Esophagus squamous epithelium (tissue), 5 donors: ENCODE measurements around the gene ATP7B. TPM values are rescaled to one million over a fixed set of nuclear protein-coding genes. Genes with fewer than 3 reads are reported as not detected.

Experiments
- DNase-seq: peaks from one replicate; lab custom pipeline; 2025; lab: John Stamatoyannopoulos, UW
- H3K27ac ChIP-seq, 4 donors: fragments of 200-600 bp; sonication (generic); one replicate each; pipeline ENCODE4 v1.5.1; 2016 to 2019; ENCODE audit warnings: mild to moderate bottlenecking in 1 of 4
- H3K27me3 ChIP-seq, 4 donors: fragments of 200-600 bp; sonication (generic); 1 replicate in 3 of 4; 2 replicates in 1 of 4; pipeline versions ENCODE4 v1.5.1 to v1.6.0; 2017 to 2021; ENCODE audit warnings: antibody characterized with exemption in 1 of 4
- H3K36me3 ChIP-seq, 3 donors: fragments of 200-600 bp; sonication (generic); one replicate each; pipeline ENCODE4 v1.5.1; 2016 to 2019
- H3K4me1 ChIP-seq, 3 donors: fragments of 200-600 bp; sonication (generic); one replicate each; pipeline ENCODE4 v1.5.1; 2017 to 2019
- H3K4me3 ChIP-seq, 4 donors: fragments of 200-600 bp; sonication (generic); 1 replicate in 3 of 4; 2 replicates in 1 of 4; pipeline ENCODE4 v1.5.1; 2016 to 2019; ENCODE audit warnings: mild to moderate bottlenecking in 2 of 4, moderate library complexity in 1 of 4
- H3K9me3 ChIP-seq, 3 donors: fragments of 200-600 bp; sonication (generic); one replicate each; pipeline ENCODE4 v1.5.1; 2016 to 2019
- POLR2A ChIP-seq, 4 donors: fragments of 450-650 bp; IDR thresholded peaks; one replicate each; pipeline ENCODE4 v1.6.1; 2017; ENCODE audit warnings: antibody characterized with exemption in 4 of 4, mild to moderate bottlenecking in 4 of 4, moderate library complexity in 3 of 4
- WGBS, 2 donors: methylation state at CpG; one replicate each; pipeline ENCODE4 v1.1.5; 2018; 5-methylcytosine and 5-hydroxymethylcytosine counted together
- intact Hi-C: fragments of 100-400 bp; cut with DNase I; formaldehyde crosslinking; loops from one replicate; pipeline ENCODE4 v1.15.0; 2022
- total RNA-seq, 4 donors: library from RNA; depleted of rRNA; stranded (reverse); fragments of >200 nt; gene quantifications; one replicate each; pipeline ENCODE4 v1.1.0, GENCODE V29; 2016
- TF ChIP-seq, protein P1 (sequence below), 6 experiments: fragments of 450-650 bp in 4 of 6; fragments of 200-600 bp in 2 of 6; sonication (generic) in 2 of 6; IDR thresholded peaks; one replicate each; pipeline ENCODE4 v1.5.1; 2016 to 2019; ENCODE audit warnings: antibody characterized with exemption in 6 of 6, mild to moderate bottlenecking in 4 of 6, moderate library complexity in 4 of 6
- donor health status: DM: yes; HTN: yes; CAD: no.

Gene ATP7B
- total RNA-seq, 4 donors from 2014 or later, result 0.99 to 3.6 (median 2.6) TPM

DNA sequence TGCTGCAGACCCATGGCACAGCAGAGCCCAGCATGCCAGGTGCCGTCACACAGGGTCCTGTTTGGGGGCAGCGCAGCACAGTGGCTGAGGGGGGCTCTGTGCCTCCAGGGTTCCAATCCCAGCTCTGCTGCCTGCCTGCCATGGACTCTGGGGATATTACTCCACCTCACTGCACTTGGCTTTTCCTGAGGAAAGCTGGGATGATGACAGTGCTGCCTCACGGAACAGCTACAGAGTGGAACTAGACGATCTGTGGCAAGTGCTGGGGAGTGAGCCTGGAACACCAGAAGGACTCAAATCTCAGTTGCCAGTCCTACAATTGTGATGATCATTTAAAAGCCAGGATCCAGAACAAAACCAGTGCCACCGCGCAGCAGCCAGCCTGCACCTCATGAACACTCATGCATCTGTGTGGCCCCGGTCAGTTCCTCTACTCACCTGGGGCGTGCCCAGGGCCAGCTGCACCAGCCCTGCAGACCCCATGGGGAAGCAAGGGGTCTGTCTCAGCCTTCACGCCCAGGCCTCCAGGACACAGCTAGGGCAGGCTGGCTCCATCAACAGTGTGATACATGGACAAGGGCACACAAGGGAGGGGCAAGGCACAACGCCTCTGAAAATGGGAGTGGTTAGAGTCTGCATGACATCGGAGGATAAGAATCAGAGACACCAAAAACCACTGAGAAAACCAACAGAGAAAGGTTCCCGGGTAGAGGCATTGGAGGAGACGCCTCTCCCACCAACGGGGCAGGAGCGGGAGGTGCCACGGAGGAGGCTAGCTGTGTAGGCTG lies 55.2 kb downstream of the ATP7B start:
- no peaks in the 10 kb centered on the region for H3K9me3 ChIP-seq
- no peak overlapping the region for H3K27ac ChIP-seq
- no peaks in the 10 kb centered on the region for H3K27me3 ChIP-seq
- no peaks in the 10 kb centered on the region for H3K36me3 ChIP-seq
- H3K4me1 ChIP-seq, result peaks cover 0 to 8% (median 4%) of the 10 kb centered on the region in 3 donors
- H3K4me3 ChIP-seq, result no peak overlapping the region
- no peak for DNase-seq
- intact Hi-C loops, result no loop called here
- TF ChIP-seq, protein P1, sequence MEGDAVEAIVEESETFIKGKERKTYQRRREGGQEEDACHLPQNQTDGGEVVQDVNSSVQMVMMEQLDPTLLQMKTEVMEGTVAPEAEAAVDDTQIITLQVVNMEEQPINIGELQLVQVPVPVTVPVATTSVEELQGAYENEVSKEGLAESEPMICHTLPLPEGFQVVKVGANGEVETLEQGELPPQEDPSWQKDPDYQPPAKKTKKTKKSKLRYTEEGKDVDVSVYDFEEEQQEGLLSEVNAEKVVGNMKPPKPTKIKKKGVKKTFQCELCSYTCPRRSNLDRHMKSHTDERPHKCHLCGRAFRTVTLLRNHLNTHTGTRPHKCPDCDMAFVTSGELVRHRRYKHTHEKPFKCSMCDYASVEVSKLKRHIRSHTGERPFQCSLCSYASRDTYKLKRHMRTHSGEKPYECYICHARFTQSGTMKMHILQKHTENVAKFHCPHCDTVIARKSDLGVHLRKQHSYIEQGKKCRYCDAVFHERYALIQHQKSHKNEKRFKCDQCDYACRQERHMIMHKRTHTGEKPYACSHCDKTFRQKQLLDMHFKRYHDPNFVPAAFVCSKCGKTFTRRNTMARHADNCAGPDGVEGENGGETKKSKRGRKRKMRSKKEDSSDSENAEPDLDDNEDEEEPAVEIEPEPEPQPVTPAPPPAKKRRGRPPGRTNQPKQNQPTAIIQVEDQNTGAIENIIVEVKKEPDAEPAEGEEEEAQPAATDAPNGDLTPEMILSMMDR (IDR thresholded peaks at IDR 0.05), result no peak
- no peak for TF ChIP-seq POLR2A (IDR thresholded peaks at IDR 0.05)
- 72 to 82% methylated on average over 10 to 13 of the region's 16 CpGs for WGBS, 2 donors

DNA sequence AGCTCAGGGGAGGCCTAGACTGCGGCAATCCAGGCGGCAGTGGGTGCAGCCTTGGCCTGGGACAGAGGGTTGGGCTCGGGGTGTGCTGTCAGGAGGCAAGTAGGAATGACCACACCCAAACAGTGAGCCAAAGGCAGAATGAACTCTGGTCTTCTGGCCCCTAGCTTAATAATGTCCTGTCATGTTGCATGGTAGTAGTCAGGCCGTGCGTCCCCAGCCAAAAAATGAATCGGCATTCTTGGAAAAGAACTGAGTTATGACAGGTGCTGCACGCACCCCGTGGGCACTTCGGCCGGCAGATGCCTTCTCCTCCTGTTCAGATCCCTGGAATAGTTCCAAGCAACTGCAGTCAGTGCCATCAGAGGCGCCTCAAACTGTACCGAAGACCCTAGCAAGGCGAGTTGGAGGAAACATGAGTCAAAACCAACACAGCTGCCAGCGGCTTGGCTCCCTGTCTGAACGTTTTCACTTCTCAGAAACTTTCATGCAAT lies 55.9 kb downstream of the ATP7B start:
- Histone ChIP-seq H3K4me3 (no peak overlapping the region), H3K4me1 (peaks cover 0 to 8% (median 4%) of the 10 kb centered on the region in 3 donors), H3K9me3 (no peaks in the 10 kb centered on the region), H3K36me3 (peaks cover 0 to under 1% (median 0%) of the 10 kb centered on the region in 3 donors), H3K27me3 (no peaks in the 10 kb centered on the region), H3K27ac (no peak overlapping the region)
- no peak for DNase-seq
- intact Hi-C loops, result no loop called here
- 41 to 78% methylated on average over 10 to 14 of the region's 15 CpGs for WGBS, 2 donors
- TF ChIP-seq POLR2A (IDR thresholded peaks at IDR 0.05), result no peak
- TF ChIP-seq, protein P1 (IDR thresholded peaks at IDR 0.05), result no peak

DNA sequence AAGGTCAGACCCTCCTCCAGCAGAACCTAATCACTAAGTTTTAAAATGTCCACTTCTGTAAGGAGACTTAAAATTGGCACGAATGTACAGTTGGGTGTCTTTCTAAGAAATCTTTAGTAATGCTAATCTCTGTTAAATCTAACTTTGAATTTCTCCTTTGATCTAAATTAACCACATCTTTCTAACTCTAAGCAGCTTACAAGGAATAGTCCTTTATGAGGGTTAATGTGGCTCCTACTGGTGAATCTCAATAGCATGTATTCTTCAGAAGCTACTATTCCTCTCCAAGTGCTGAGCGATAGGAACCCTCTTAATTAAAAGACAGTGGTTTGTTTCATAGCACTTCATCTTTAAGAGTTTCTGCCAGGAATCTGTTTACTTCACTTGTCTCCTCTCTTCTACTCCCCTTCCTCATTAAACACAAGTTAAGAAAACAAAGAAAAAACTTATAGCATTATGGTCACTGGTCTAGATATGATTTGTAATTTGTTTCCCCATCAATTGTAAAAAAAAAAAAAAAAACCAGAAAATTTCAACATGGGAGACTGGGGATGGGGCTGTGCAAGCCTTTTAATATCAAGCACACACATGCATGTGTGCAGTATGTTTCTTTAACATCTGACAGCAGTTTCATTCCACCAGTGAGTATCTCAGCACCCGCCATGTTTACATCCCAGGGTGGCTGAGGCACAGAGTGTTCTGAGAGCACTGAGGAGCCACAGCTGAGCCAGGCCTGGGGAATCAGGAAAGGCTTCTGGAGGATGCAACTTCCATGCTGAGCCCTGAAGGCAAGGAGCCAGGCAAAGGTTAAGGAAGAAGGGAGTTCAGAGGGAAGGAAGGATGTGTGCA lies 57.7 kb downstream of the ATP7B start:
- TF ChIP-seq POLR2A (IDR thresholded peaks at IDR 0.05), result no peak
- TF ChIP-seq, protein P1 (IDR thresholded peaks at IDR 0.05), result no peak
- intact Hi-C loops, result no loop called here
- no peaks in the 10 kb centered on the region for H3K9me3 ChIP-seq
- no peak overlapping the region for H3K4me3 ChIP-seq
- H3K27me3 ChIP-seq, result no peaks in the 10 kb centered on the region
- 71 to 79% methylated on average over 3 of the region's 3 CpGs for WGBS, 2 donors
- H3K36me3 ChIP-seq, result peaks cover 0 to 4% (median 0%) of the 10 kb centered on the region in 3 donors
- peaks cover 0 to 8% (median 4%) of the 10 kb centered on the region in 3 donors for H3K4me1 ChIP-seq
- no peak overlapping the region for H3K27ac ChIP-seq
- DNase-seq, result no peak

DNA sequence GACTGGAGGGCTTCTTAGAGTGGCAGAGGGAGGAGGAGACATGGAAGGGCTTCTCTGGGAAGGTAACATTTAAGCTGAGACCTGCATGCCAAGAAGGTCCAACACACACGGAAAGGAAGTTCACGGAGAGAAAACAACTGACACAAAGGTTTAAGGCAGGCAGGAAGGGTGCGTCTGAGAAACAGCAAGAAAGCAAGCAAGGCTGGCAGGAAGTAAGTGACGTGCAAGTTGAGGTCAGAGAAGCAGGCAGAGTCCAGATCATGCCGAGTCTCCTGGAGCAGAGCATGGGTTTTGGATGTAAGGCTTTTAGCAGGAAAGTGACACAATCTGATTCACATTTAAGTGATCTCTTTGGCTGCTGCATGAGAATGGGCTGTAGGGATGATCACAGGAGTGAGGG lies 60.5 kb downstream of the ATP7B start:
- Histone ChIP-seq H3K9me3 (no peaks in the 10 kb centered on the region), H3K4me3 (no peak overlapping the region), H3K36me3 (peaks cover 0 to 7% (median 0%) of the 10 kb centered on the region in 3 donors), H3K27ac (no peak overlapping the region), H3K27me3 (no peaks in the 10 kb centered on the region), H3K4me1 (peaks cover 0 to 8% (median 3%) of the 10 kb centered on the region in 3 donors)
- WGBS, 2 donors, result 61 to 83% methylated on average over 5 of the region's 5 CpGs
- TF ChIP-seq, protein P1 (IDR thresholded peaks at IDR 0.05), result no peak
- no peak for TF ChIP-seq POLR2A (IDR thresholded peaks at IDR 0.05)
- DNase-seq, result no peak
- intact Hi-C loops, result no loop called here
